ENCODE measurements around the gene EPHB6.

- TF ChIP-seq CTCF (IDR thresholded peaks at IDR 0.05) = no peak
- TF ChIP-seq POLR2A (IDR thresholded peaks at IDR 0.05) = no peak
These were observed 27.4 kb downstream of the EPHB6 start for GRCh38 chr7:142882338-142882678.
